Panc1 (cell line): ENCODE data around the gene PRKAG2. TPM values are rescaled to one million over a fixed set of nuclear protein-coding genes. Genes with fewer than 3 reads are reported as not detected.

Experiments
- ATAC-seq: fragments of 200-7000 bp; cut with Tn5 transposase; 2 replicates; pipeline ENCODE4 v1.9.1; 2020; ENCODE audit warnings: mild to moderate bottlenecking, moderate library complexity
- BruUV-seq: library from RNA; stranded (reverse); fragments of 400-500 nt; replicated peaks from 2 replicates; lab custom pipeline; 2021; lab: Mats Ljungman, UMichigan
- CTCF ChIA-PET: fragments of 300-600 bp; sonication (Branson Sonifier 250); formaldehyde crosslinking; loops from one replicate; lab custom pipeline; 2022; ENCODE audit warnings: antibody characterized with exemption; lab: Charles Lee
- POLR2A ChIA-PET: fragments of 300-600 bp; sonication (Branson Sonifier 250); formaldehyde crosslinking; loops from one replicate; lab custom pipeline; 2022; ENCODE audit warnings: antibody characterized with exemption; lab: Charles Lee
- DNase-seq: peaks from one replicate; pipeline ENCODE4 v3.0.0-alpha.2; 2010; ENCODE audit warnings: low read depth, low spot score
- H3K27ac ChIP-seq: 2 replicates; pipeline ENCODE4 v1.5.1; 2011; ENCODE audit warnings: mild to moderate bottlenecking, low read length, inconsistent platforms
- H3K27me3 ChIP-seq: fragments of 200-500 bp; sonication (Bioruptor generic); 2 replicates; pipeline ENCODE4 v1.6.0; 2014; ENCODE audit warnings: low read length, inconsistent platforms; ENCODE audit not compliant: control insufficient read depth, insufficient read depth
- H3K36me3 ChIP-seq: fragments of 200-500 bp; sonication (Bioruptor generic); 2 replicates; pipeline ENCODE4 v1.5.1; 2014; ENCODE audit warnings: inconsistent platforms, mild to moderate bottlenecking, low read length, moderate library complexity; ENCODE audit not compliant: control insufficient read depth, insufficient read depth
- H3K4me1 ChIP-seq: 2 replicates; pipeline ENCODE4 v1.5.1; 2011; ENCODE audit warnings: inconsistent platforms, mild to moderate bottlenecking, low read length, moderate library complexity; ENCODE audit not compliant: control insufficient read depth, insufficient read depth
- H3K4me3 ChIP-seq, 2 experiments: 2 replicates each; pipeline ENCODE4 v1.5.1; 2011 to 2012; ENCODE audit warnings: low read depth in 2 of 2, low read length in 2 of 2, mild to moderate bottlenecking in 2 of 2, inconsistent platforms in 1 of 2, moderate library complexity in 1 of 2
- H3K9me3 ChIP-seq: fragments of 200-500 bp; sonication (Bioruptor generic); 2 replicates; pipeline ENCODE4 v1.5.1; 2014; ENCODE audit warnings: low read depth, mild to moderate bottlenecking, inconsistent platforms, low read length, moderate library complexity; ENCODE audit not compliant: control insufficient read depth, insufficient read depth
- POLR2AphosphoS5 ChIP-seq: IDR thresholded peaks from 2 replicates; pipeline ENCODE4 v1.6.1; 2012; ENCODE audit warnings: mild to moderate bottlenecking, low read depth, low read length, moderate library complexity
- SIN3A ChIP-seq: IDR thresholded peaks from 2 replicates; pipeline ENCODE4 v1.6.1; 2012; ENCODE audit warnings: low read depth, mild to moderate bottlenecking, low read length, moderate library complexity, borderline replicate concordance; ENCODE audit not compliant: insufficient read depth
- TCF7L2 ChIP-seq: IDR thresholded peaks from 2 replicates; pipeline ENCODE4 v1.6.1; 2011; ENCODE audit warnings: mild to moderate bottlenecking, low read depth, low read length, inconsistent platforms
- in situ Hi-C: cut with HindIII; loops from 2 replicates; pipeline ENCODE4 v1.10.0; 2016; ENCODE audit warnings: low sequenced_read_pairs, low pct_unique_long_range_greater_than_20kb
- intact Hi-C: fragments of 100-400 bp; cut with micrococcal nuclease; formaldehyde crosslinking; loops from one replicate; pipeline ENCODE4 v1.10.0; 2022; ENCODE audit not compliant: unreplicated experiment
- total RNA-seq: library from RNA; stranded (reverse); gene quantifications from one replicate; pipeline ENCODE4 v1.2.1, GENCODE V29; 2021; ENCODE audit not compliant: unreplicated experiment
- TF ChIP-seq, protein P1 (sequence below), 2 experiments: IDR thresholded peaks; 2 replicates each; pipeline ENCODE4 v1.6.1; 2011 to 2012; ENCODE audit warnings: low read depth in 2 of 2, control low read depth in 1 of 2, low read length in 1 of 2, mild to moderate bottlenecking in 1 of 2, moderate library complexity in 1 of 2; ENCODE audit not compliant: insufficient read depth in 1 of 2
- TF ChIP-seq, protein P2 (sequence below): fragments of 450-650 bp; IDR thresholded peaks from 2 replicates; pipeline ENCODE4 v1.5.1; 2017; ENCODE audit warnings: mild to moderate bottlenecking

The PRKAG2 gene
- total RNA-seq, 1 experiment from 2014 or later, result 71.6 TPM

DNA sequence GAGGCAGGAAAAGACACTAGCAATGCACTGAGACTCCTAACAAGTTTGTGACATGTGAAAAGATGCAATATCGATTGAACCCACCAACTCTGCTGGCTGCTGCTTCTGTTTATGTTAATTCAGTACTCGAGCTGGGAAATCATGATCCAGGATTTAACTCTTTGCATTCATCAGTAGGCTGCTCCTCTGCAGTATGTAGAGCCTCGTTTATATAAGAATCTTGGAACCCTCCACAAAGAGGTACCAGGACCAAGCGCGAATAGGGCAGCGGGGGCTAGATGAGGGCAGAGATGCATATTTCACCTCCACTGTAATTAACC, 7.8 kb downstream of the PRKAG2 start:
- no peaks in the 10 kb centered on the region for H3K36me3 ChIP-seq
- H3K4me3 ChIP-seq, result no peak overlapping the region
- TF ChIP-seq SIN3A (no peak), TCF7L2 (no peak), POLR2AphosphoS5 (no peak)
- TF ChIP-seq, protein P1, sequence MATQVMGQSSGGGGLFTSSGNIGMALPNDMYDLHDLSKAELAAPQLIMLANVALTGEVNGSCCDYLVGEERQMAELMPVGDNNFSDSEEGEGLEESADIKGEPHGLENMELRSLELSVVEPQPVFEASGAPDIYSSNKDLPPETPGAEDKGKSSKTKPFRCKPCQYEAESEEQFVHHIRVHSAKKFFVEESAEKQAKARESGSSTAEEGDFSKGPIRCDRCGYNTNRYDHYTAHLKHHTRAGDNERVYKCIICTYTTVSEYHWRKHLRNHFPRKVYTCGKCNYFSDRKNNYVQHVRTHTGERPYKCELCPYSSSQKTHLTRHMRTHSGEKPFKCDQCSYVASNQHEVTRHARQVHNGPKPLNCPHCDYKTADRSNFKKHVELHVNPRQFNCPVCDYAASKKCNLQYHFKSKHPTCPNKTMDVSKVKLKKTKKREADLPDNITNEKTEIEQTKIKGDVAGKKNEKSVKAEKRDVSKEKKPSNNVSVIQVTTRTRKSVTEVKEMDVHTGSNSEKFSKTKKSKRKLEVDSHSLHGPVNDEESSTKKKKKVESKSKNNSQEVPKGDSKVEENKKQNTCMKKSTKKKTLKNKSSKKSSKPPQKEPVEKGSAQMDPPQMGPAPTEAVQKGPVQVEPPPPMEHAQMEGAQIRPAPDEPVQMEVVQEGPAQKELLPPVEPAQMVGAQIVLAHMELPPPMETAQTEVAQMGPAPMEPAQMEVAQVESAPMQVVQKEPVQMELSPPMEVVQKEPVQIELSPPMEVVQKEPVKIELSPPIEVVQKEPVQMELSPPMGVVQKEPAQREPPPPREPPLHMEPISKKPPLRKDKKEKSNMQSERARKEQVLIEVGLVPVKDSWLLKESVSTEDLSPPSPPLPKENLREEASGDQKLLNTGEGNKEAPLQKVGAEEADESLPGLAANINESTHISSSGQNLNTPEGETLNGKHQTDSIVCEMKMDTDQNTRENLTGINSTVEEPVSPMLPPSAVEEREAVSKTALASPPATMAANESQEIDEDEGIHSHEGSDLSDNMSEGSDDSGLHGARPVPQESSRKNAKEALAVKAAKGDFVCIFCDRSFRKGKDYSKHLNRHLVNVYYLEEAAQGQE (IDR thresholded peaks at IDR 0.05; ENCODE audit: insufficient read depth in 1 of 2, low read depth in 2 of 2, low read length in 1 of 2), result no peak
- TF ChIP-seq, protein P2, sequence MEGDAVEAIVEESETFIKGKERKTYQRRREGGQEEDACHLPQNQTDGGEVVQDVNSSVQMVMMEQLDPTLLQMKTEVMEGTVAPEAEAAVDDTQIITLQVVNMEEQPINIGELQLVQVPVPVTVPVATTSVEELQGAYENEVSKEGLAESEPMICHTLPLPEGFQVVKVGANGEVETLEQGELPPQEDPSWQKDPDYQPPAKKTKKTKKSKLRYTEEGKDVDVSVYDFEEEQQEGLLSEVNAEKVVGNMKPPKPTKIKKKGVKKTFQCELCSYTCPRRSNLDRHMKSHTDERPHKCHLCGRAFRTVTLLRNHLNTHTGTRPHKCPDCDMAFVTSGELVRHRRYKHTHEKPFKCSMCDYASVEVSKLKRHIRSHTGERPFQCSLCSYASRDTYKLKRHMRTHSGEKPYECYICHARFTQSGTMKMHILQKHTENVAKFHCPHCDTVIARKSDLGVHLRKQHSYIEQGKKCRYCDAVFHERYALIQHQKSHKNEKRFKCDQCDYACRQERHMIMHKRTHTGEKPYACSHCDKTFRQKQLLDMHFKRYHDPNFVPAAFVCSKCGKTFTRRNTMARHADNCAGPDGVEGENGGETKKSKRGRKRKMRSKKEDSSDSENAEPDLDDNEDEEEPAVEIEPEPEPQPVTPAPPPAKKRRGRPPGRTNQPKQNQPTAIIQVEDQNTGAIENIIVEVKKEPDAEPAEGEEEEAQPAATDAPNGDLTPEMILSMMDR, result no peak
- no TSS peak for BruUV-seq
- DNase-seq (no peak), ATAC-seq (no peak)
- ChIA-PET POLR2A (no interaction called here), CTCF (no interaction called here)
- no peaks in the 10 kb centered on the region for H3K9me3 ChIP-seq
- in situ Hi-C loops (no loop called here), intact Hi-C loops (no loop called here)
- H3K27me3 ChIP-seq, result no peaks in the 10 kb centered on the region
- H3K27ac ChIP-seq, result no peak overlapping the region
- H3K4me1 ChIP-seq, result no peaks in the 10 kb centered on the region

- no peak for TF ChIP-seq TCF7L2
- TF ChIP-seq, protein P2, result no peak
- no peak for TF ChIP-seq POLR2AphosphoS5
- Histone ChIP-seq H3K4me1 (no peaks in the 10 kb centered on the region), H3K27ac (no peak overlapping the region), H3K4me3 (no peak overlapping the region), H3K9me3 (no peaks in the 10 kb centered on the region), H3K27me3 (no peaks in the 10 kb centered on the region), H3K36me3 (no peaks in the 10 kb centered on the region)
- CTCF ChIA-PET, result no interaction called here
- in situ Hi-C loops (no loop called here), intact Hi-C loops (no loop called here)
- POLR2A ChIA-PET, result no interaction called here
- no TSS peak for BruUV-seq
- ATAC-seq (no peak), DNase-seq (no peak)
Observed at GRCh38 chr7:151868396-151869108, 8.4 kb downstream of the PRKAG2 start.
